Trophoblast cell (in vitro differentiated cells and primary cell): ENCODE measurements around the gene MTMR6.

Source experiments
- DNase-seq, 2 donors: peaks; one replicate each; pipeline ENCODE4 v3.0.0-alpha.2; 2016
- H2AFZ ChIP-seq: 2 replicates; pipeline ENCODE4 v1.6.1; 2013; ENCODE audit warnings: low read length, moderate library complexity, mild to moderate bottlenecking; ENCODE audit not compliant: insufficient read depth, poor library complexity
- H2AK5ac ChIP-seq: 2 replicates; pipeline ENCODE4 v1.6.1; 2013; ENCODE audit warnings: mild to moderate bottlenecking, low read length
- H2BK120ac ChIP-seq: 2 replicates; pipeline ENCODE4 v1.6.1; 2013; ENCODE audit warnings: low read length, mild to moderate bottlenecking, moderate library complexity; ENCODE audit not compliant: insufficient read depth, poor library complexity
- H2BK12ac ChIP-seq: 2 replicates; pipeline ENCODE4 v1.6.1; 2013; ENCODE audit warnings: mild to moderate bottlenecking, low read length, moderate library complexity
- H2BK5ac ChIP-seq: 2 replicates; pipeline ENCODE4 v1.6.1; 2013; ENCODE audit warnings: low read length, low read depth, moderate library complexity, mild to moderate bottlenecking; ENCODE audit not compliant: poor library complexity
- H3K14ac ChIP-seq: 2 replicates; pipeline ENCODE4 v1.6.1; 2013; ENCODE audit warnings: mild to moderate bottlenecking, low read length
- H3K18ac ChIP-seq: 2 replicates; pipeline ENCODE4 v1.6.1; 2013; ENCODE audit warnings: mild to moderate bottlenecking, low read length
- H3K23ac ChIP-seq: 2 replicates; pipeline ENCODE4 v1.6.1; 2013; ENCODE audit warnings: low read length
- H3K27ac ChIP-seq: 2 replicates; pipeline ENCODE4 v1.5.1; 2013; ENCODE audit warnings: low read depth, mild to moderate bottlenecking, inconsistent platforms, low read length, moderate library complexity
- H3K27me3 ChIP-seq: 2 replicates; pipeline ENCODE4 v1.6.1; 2013; ENCODE audit warnings: inconsistent platforms, mild to moderate bottlenecking, low read length, moderate library complexity; ENCODE audit not compliant: insufficient read depth
- H3K36me3 ChIP-seq, 2 experiments: 1 replicate in 1 of 2; 2 replicates in 1 of 2; pipeline ENCODE4 v1.6.1; 2013; ENCODE audit warnings: low read length in 2 of 2, mild to moderate bottlenecking in 2 of 2, moderate library complexity in 1 of 2; ENCODE audit not compliant: insufficient read depth in 2 of 2, control insufficient read depth in 1 of 2
- H3K4ac ChIP-seq: 2 replicates; pipeline ENCODE4 v1.6.1; 2013; ENCODE audit warnings: low read depth, mild to moderate bottlenecking, low read length, moderate library complexity
- H3K4me1 ChIP-seq, 2 experiments: 1 replicate in 1 of 2; 2 replicates in 1 of 2; pipeline ENCODE4 v1.6.1; 2013; ENCODE audit warnings: low read length in 2 of 2, mild to moderate bottlenecking in 2 of 2, moderate library complexity in 1 of 2; ENCODE audit not compliant: insufficient read depth in 2 of 2, control insufficient read depth in 1 of 2
- H3K4me2 ChIP-seq: 2 replicates; pipeline ENCODE4 v1.6.1; 2013; ENCODE audit warnings: inconsistent platforms, mild to moderate bottlenecking, low read length, moderate library complexity
- H3K4me3 ChIP-seq: 2 replicates; pipeline ENCODE4 v1.5.1; 2013; ENCODE audit warnings: mild to moderate bottlenecking, low read depth, low read length, inconsistent platforms
- H3K79me1 ChIP-seq: one replicate; pipeline ENCODE4 v1.6.1; 2013; ENCODE audit warnings: low read length
- H3K79me2 ChIP-seq: 2 replicates; pipeline ENCODE4 v1.6.1; 2013; ENCODE audit warnings: low read length, mild to moderate bottlenecking; ENCODE audit not compliant: control insufficient read depth, insufficient read depth, poor library complexity
- H3K9ac ChIP-seq: 2 replicates; pipeline ENCODE4 v1.6.1; 2013; ENCODE audit warnings: mild to moderate bottlenecking, low read length
- H3K9me3 ChIP-seq: 2 replicates; pipeline ENCODE4 v1.6.1; 2013; ENCODE audit warnings: low read depth, mild to moderate bottlenecking, control low read depth, inconsistent platforms, low read length; ENCODE audit not compliant: insufficient read depth
- H4K12ac ChIP-seq: 2 replicates; pipeline ENCODE4 v1.6.1; 2013; ENCODE audit warnings: low read depth, mild to moderate bottlenecking, low read length, moderate library complexity
- H4K8ac ChIP-seq: 2 replicates; pipeline ENCODE4 v1.6.1; 2013; ENCODE audit warnings: low read depth, mild to moderate bottlenecking, low read length, moderate library complexity
- H4K91ac ChIP-seq: one replicate; pipeline ENCODE4 v1.6.1; 2013; ENCODE audit warnings: low read depth, mild to moderate bottlenecking, low read length, moderate library complexity
- WGBS: extraction: QIAGEN DNeasy Blood & Tissue Kit; methylation state at CpG from one replicate; pipeline ENCODE4 v1.1.7; 2013; ENCODE audit warnings: missing lambda C conversion rate; ENCODE audit not compliant: insufficient read length, insufficient coverage; ENCODE audit errors: extremely low coverage; 5-methylcytosine and 5-hydroxymethylcytosine counted together

MTMR6 gene

DNA sequence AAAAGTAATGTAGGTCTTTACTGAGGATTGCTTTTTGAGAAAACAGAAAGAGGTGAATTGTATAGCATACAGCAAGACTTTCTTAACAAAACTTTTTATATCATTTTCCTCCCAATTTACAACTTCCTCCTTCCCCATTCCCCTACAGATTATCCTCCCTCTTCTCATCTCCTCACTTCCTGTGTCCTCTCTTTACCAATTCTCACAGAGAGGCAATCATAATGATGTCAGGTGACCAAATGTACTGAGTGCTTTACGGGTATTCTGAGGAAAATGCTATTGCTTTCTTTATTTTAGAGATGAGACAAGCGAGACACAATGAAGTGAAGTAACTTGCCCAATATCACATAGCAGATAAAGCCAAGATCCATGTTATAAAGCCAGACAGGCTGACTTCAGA, 1.7 kb upstream of the MTMR6 start:
- Histone ChIP-seq H4K12ac (no peak overlapping the region), H3K14ac (no peak overlapping the region), H3K4ac (no peak overlapping the region), H3K27ac (no peak overlapping the region), H4K91ac (no peak overlapping the region), H3K4me1 (no peaks in the 10 kb centered on the region), H2BK5ac (no peak overlapping the region), H3K27me3 (no peaks in the 10 kb centered on the region), H3K4me2 (no peak overlapping the region), H4K8ac (no peak overlapping the region), H3K4me3 (no peak overlapping the region), H3K36me3 (no peaks in the 10 kb centered on the region), H2BK120ac (no peak overlapping the region), H3K9ac (no peak overlapping the region), H3K23ac (no peak overlapping the region), H2BK12ac (no peak overlapping the region), H2AFZ (no peak overlapping the region), H2AK5ac (no peak overlapping the region), H3K9me3 (no peaks in the 10 kb centered on the region), H3K79me2 (peaks cover 8% of the 10 kb centered on the region), H3K79me1 (peaks cover 5% of the 10 kb centered on the region), H3K18ac (no peak overlapping the region)
- WGBS, result no CpG with 5 or more reads among the region's 2 CpGs
- DNase-seq, result no peak

DNA sequence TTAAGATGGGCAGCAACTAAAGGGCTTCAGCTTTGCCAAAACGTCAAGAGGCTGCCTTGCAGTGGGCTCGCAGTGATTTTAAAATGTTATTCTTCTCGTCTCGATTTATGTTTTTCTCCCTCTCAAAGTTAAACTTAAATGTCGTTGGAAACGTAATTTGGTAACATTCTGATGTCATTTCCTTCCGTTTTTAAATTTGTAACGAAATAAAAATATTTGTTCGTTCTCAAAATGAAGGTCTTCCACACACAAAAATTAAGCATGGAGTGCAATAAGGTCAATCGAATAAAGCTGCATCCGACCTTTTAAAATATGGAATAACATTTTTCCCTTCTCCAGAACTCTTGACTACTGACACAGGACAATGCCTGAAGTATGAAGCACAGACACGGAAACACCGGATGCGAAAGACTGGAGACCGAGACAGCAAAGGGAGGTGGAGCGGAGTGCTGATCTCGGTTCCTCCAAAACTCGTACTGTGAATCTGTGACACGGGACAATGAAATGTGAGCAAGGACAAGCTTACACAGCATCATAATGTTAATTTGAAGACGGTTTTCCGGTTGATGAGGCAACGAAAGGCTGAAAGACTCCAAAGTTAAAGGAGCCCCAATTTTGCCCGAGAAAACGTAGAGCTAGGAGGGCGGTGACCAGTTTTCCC, 850 bp downstream of the MTMR6 start:
- H3K4me1 ChIP-seq, result no peaks in the 10 kb centered on the region
- H3K79me2 ChIP-seq, result peaks cover 8% of the 10 kb centered on the region
- peak overlapping the region; percentile 88 for H3K14ac ChIP-seq
- peak overlapping the region; percentile 40 for H2BK120ac ChIP-seq
- H3K18ac ChIP-seq, result peak overlapping the region; percentile 64
- H3K23ac ChIP-seq, result no peak overlapping the region
- H3K9ac ChIP-seq, result peak overlapping the region; percentile 83
- H3K9me3 ChIP-seq, result no peaks in the 10 kb centered on the region
- H2BK12ac ChIP-seq, result no peak overlapping the region
- peak overlapping the region; percentile 83 for H3K4me2 ChIP-seq
- H2AFZ ChIP-seq, result peak overlapping the region; percentile 96
- peak overlapping the region; percentile 57 for H3K4ac ChIP-seq
- H3K27ac ChIP-seq, result peak overlapping the region; percentile 70
- peak overlapping the region; percentile 87 for H4K8ac ChIP-seq
- peak overlapping the region; percentile 97 for H3K4me3 ChIP-seq
- no CpG with 5 or more reads among the region's 25 CpGs for WGBS
- peak; percentile 20 to 55 for DNase-seq
- no peak overlapping the region for H4K12ac ChIP-seq
- no peak overlapping the region for H2BK5ac ChIP-seq
- peak overlapping the region; percentile 76 for H4K91ac ChIP-seq
- no peaks in the 10 kb centered on the region for H3K27me3 ChIP-seq
- H2AK5ac ChIP-seq, result no peak overlapping the region
- peaks cover 5% of the 10 kb centered on the region for H3K79me1 ChIP-seq
- H3K36me3 ChIP-seq, result peaks cover 0 to 3% of the 10 kb centered on the region in 2 experiments

DNA sequence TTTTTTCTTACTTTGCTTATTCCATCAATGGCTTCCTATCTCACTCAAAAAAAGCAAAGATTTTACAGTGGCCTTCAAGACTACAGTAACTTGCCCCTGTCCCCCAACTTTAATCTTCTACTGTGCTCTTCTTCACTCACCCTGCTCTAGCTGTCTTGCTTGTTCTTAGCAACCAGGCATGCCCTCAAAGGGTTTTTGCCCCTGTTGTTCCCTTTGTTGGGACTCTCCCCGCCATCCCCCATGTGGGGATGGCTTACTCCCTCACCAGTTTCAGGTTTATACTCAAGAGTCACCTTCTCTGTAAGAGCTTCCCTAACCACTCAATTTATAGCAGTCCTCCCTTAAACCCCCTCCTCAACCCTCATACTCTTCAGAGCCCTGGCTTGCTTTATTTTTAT, 5.4 kb downstream of the MTMR6 start:
- Histone ChIP-seq H4K8ac (no peak overlapping the region), H3K27me3 (no peaks in the 10 kb centered on the region), H2AFZ (no peak overlapping the region), H3K4me2 (no peak overlapping the region), H3K9ac (no peak overlapping the region), H4K91ac (no peak overlapping the region), H3K23ac (no peak overlapping the region), H2AK5ac (no peak overlapping the region), H3K79me2 (peaks cover 4% of the 10 kb centered on the region), H4K12ac (no peak overlapping the region), H3K79me1 (peaks cover 2% of the 10 kb centered on the region), H3K9me3 (no peaks in the 10 kb centered on the region), H3K14ac (no peak overlapping the region), H2BK12ac (no peak overlapping the region), H3K4me1 (no peaks in the 10 kb centered on the region), H2BK120ac (no peak overlapping the region), H3K18ac (no peak overlapping the region), H3K36me3 (peaks cover 0 to 3% of the 10 kb centered on the region in 2 experiments), H3K4me3 (no peak overlapping the region), H2BK5ac (no peak overlapping the region), H3K27ac (no peak overlapping the region), H3K4ac (no peak overlapping the region)
- DNase-seq, result no peak
- WGBS, result no CpG with 5 or more reads among the region's 1 CpG

DNA sequence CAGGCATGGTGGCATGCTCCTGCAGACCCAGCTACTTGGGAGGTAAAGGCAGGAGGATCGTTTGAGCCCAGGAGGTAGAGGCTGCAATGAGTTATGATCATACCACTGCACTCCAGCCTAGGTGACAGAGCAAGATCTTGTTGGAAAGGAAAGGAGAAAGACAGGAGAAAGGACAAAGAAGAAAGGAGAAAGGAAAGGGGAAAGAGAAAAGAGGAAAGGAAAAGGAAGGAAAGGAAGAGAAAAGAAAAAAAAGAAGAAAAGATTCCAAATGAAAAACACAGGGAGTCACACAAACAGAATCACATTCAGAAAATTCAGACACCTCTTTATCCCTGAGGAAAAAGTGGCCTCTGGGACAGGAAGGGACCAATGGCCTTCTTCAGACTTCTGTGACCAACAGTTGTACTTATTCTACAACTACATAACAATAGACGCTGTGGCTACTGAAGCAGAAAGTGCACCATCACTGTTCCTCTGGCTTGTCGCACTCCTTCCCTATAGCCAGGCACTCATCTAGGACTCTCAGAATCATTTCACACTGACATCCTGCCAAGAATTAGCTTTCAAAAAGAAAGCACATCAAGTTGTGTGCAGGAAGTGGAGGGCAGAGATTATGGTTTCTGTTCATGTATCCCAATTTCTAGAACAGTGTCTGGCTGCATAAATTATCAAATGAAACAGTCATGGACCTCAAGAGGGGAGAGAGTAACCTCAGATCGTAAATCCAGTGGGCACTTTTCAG, 5.9 kb downstream of the MTMR6 start:
- no peaks in the 10 kb centered on the region for H3K4me1 ChIP-seq
- no peak overlapping the region for H3K4ac ChIP-seq
- H2BK5ac ChIP-seq, result no peak overlapping the region
- H3K79me1 ChIP-seq, result no peaks in the 10 kb centered on the region
- no peak overlapping the region for H4K91ac ChIP-seq
- no peak overlapping the region for H4K12ac ChIP-seq
- no peaks in the 10 kb centered on the region for H3K27me3 ChIP-seq
- no peak overlapping the region for H3K9ac ChIP-seq
- H3K27ac ChIP-seq, result no peak overlapping the region
- no peak overlapping the region for H4K8ac ChIP-seq
- H2BK120ac ChIP-seq, result no peak overlapping the region
- H3K4me2 ChIP-seq, result no peak overlapping the region
- H3K14ac ChIP-seq, result no peak overlapping the region
- no CpG with 5 or more reads among the region's 4 CpGs for WGBS
- H2AK5ac ChIP-seq, result no peak overlapping the region
- H3K9me3 ChIP-seq, result no peaks in the 10 kb centered on the region
- H2BK12ac ChIP-seq, result no peak overlapping the region
- no peak overlapping the region for H3K18ac ChIP-seq
- no peak overlapping the region for H3K4me3 ChIP-seq
- H3K23ac ChIP-seq, result no peak overlapping the region
- H2AFZ ChIP-seq, result no peak overlapping the region
- DNase-seq, result no peak
- H3K79me2 ChIP-seq, result no peaks in the 10 kb centered on the region
- H3K36me3 ChIP-seq, result peaks cover 0 to 3% of the 10 kb centered on the region in 2 experiments
